Measurements from ENCODE around the gene UGT1A4. TPM values are rescaled to one million over a fixed set of nuclear protein-coding genes. Genes with fewer than 3 reads are reported as not detected.
"Not testable (repeated sequence)": the region's sequence is repeated elsewhere in the genome, so short reads cannot be mapped to it uniquely, and the experiment has no call there.

UGT1A4 gene
- total RNA-seq, 1 experiment from 2014 or later, result 6.1 TPM

DNA sequence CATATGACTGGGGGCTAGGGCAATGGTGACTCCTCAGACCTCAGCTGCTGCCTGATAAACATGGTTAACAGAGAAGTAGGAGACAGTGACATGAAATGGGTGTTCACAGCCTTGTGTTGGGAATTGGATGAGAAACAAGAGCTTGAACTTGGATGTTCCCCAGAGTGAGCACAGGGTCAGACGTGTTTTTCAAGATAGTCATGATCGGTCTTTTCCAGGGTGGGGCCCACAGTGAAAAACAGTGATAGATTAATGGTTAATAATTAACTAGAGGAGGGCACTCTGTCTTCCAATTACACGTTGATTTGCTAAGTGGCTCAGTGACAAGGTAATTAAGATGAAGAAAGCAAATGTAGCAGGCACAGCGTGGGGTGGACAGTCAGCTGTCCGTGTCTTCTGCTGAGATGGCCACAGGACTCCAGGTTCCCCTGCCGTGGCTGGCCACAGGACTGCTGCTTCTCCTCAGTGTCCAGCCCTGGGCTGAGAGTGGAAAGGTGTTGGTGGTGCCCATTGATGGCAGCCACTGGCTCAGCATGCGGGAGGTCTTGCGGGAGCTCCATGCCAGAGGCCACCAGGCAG is 10.3 kb downstream of the UGT1A4 start, which contains the start of gene UGT1A3:
UGT1A3 (plus strand) TSS at position 320 of the 579 bp plus-strand sequence; CDS start at position 405, 85 bp downstream.
- intact Hi-C loops (cut with micrococcal nuclease; ENCODE audit: unreplicated experiment), result loop anchor here (2.0 kb wide), 1 partner anchor 38 kb away; no protein-coding TSS in a partner anchor
- CTCF ChIA-PET, result no interaction called here

DNA sequence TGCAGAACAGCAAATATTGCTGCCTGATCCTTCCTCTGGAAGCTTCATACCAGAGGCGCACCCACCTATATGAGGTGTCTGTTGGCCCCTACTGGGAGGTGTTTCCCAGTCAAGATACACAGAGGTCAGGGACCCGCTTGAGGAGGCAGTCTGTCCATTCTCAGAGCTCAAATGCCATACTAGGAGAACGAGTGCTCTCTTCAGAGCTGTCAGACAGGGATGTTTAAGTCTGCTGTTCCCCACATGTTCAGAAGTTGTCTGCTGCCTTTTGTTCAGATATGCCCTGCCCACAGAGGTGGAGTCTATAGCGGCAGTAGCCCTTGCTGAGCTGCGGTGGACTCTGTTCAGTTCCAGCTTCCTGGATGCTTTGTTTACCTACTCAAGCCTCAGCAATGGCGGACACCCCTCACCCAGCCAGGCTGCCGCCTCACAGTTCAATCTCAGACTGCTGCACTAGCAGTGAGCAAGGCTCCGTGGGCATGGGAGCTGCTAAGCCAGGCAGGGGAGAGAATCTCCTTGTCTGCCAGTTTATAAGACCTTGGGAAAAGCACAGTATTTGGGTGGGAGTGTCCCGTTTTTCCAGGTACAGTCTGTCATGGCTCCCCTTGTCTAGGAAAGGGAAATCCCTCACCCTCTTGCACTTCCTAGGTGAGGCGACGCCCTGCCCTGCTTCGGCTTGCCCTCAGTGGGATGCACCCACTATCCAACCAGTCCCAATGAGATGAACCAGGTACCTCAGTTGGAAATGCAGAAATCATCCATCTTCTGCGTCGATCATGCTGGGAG is 18.5 kb downstream of the UGT1A4 start:
- intact Hi-C loops (cut with micrococcal nuclease; ENCODE audit: unreplicated experiment); DNase-seq; H3K27me3 Mint-ChIP-seq (ENCODE audit: unreplicated experiment); H3K27ac Mint-ChIP-seq (ENCODE audit: unreplicated experiment); H3K4me3 Mint-ChIP-seq (ENCODE audit: low read depth, unreplicated experiment); BruUV-seq (replicated peaks); CTCF ChIA-PET: not testable (repeated sequence)
- Mint-ChIP-seq H3K36me3 (ENCODE audit: insufficient read depth, unreplicated experiment) (peaks cover 16% of the 10 kb centered on the region), H3K4me1 (ENCODE audit: low read depth, unreplicated experiment) (peaks cover 44% of the 10 kb centered on the region), H3K9me3 (ENCODE audit: low read depth, unreplicated experiment) (peaks cover 13% of the 10 kb centered on the region)

More for the DNA sequence above, 10.3 kb downstream of the UGT1A4 start, which contains the start of gene UGT1A3:
- H3K4me3 Mint-ChIP-seq (ENCODE audit: low read depth, unreplicated experiment), result no peak within 1 kb of the TSS
- DNase-seq, result peak; percentile 8
- peaks cover 23% of the 10 kb centered on the region for H3K36me3 Mint-ChIP-seq (ENCODE audit: insufficient read depth, unreplicated experiment)
- no peaks in the 10 kb centered on the region for H3K27me3 Mint-ChIP-seq (ENCODE audit: unreplicated experiment)
- TF ChIP-seq, protein P1, sequence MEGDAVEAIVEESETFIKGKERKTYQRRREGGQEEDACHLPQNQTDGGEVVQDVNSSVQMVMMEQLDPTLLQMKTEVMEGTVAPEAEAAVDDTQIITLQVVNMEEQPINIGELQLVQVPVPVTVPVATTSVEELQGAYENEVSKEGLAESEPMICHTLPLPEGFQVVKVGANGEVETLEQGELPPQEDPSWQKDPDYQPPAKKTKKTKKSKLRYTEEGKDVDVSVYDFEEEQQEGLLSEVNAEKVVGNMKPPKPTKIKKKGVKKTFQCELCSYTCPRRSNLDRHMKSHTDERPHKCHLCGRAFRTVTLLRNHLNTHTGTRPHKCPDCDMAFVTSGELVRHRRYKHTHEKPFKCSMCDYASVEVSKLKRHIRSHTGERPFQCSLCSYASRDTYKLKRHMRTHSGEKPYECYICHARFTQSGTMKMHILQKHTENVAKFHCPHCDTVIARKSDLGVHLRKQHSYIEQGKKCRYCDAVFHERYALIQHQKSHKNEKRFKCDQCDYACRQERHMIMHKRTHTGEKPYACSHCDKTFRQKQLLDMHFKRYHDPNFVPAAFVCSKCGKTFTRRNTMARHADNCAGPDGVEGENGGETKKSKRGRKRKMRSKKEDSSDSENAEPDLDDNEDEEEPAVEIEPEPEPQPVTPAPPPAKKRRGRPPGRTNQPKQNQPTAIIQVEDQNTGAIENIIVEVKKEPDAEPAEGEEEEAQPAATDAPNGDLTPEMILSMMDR (IDR thresholded peaks at IDR 0.05; ENCODE audit: unreplicated experiment), result no peak
- BruUV-seq (replicated peaks), result no TSS peak
- peaks cover 3% of the 10 kb centered on the region for H3K9me3 Mint-ChIP-seq (ENCODE audit: low read depth, unreplicated experiment)
- peak within 1 kb of the TSS; percentile 66 for H3K27ac Mint-ChIP-seq (ENCODE audit: unreplicated experiment)
- peaks cover 37% of the 10 kb centered on the region for H3K4me1 Mint-ChIP-seq (ENCODE audit: low read depth, unreplicated experiment)

DNA sequence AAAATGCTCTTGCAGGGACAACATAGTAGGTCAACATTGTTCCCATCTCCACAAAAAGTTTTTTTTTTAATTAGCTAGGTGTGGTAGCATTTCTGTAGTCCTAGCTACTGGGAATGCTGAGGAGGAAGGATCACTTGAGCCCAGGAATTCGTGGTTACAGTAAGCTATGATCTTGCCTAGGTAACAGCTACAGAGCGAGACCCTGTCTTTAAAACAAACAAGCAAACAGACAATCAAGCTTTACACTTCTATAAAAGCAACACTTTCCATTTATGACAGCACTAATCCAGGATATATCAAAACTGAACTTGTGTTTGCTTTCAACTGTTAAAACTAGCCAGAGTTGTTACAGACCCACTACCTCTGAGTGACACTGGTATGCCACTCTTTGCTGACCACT is 22.3 kb downstream of the UGT1A4 start:
- intact Hi-C loops (cut with micrococcal nuclease; ENCODE audit: unreplicated experiment), result no loop called here
- no peak overlapping the region for H3K27ac Mint-ChIP-seq (ENCODE audit: unreplicated experiment)
- TF ChIP-seq, protein P1 (IDR thresholded peaks at IDR 0.05; ENCODE audit: unreplicated experiment), result no peak
- H3K4me3 Mint-ChIP-seq (ENCODE audit: low read depth, unreplicated experiment), result no peak overlapping the region
- H3K36me3 Mint-ChIP-seq (ENCODE audit: insufficient read depth, unreplicated experiment), result peaks cover 21% of the 10 kb centered on the region
- CTCF ChIA-PET, result no interaction called here
- no peaks in the 10 kb centered on the region for H3K27me3 Mint-ChIP-seq (ENCODE audit: unreplicated experiment)
- BruUV-seq (replicated peaks), result no TSS peak
- peaks cover 13% of the 10 kb centered on the region for H3K9me3 Mint-ChIP-seq (ENCODE audit: low read depth, unreplicated experiment)
- DNase-seq, result no peak
- peaks cover 23% of the 10 kb centered on the region for H3K4me1 Mint-ChIP-seq (ENCODE audit: low read depth, unreplicated experiment)

DNA sequence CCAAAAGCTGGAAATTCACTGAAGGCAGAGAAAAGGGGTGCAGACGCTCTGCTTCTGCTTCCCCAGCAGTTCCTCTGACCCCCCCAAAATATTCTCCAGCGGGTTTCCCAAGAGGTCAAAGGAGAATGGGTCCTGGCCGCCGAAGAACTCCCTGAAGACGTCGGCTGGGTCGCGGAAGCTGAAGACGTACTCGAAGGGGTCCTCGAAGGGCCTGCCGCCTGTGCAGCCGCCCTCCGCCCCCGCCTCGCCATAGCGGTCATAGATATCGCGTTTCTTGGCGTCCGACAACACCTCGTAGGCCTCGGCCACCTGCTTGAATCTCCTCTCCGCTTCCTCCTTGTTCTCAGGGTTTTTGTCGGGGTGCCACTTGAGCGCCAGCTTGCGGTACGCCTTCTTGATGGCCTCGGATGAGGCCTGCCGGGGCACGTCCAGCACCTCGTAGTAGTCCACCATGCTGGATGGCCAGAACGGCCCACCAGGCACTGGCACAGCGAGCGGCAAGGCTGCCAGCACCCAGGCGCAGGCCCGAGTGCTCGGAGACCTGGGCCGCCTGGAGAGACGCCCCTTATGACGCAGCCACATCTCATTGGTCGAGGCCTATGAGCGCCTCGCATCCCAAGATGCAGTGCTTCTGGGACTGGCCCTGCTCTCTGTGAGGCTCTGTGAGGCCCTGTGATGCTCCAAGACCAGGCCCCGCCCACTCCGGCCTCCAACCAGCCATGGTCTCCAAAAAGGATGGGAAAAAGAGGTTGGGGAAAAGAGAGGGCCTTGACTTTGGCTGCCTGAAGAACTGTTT is 25.1 kb downstream of the UGT1A4 start:
- peaks cover 24% of the 10 kb centered on the region for H3K4me1 Mint-ChIP-seq (ENCODE audit: low read depth, unreplicated experiment)
- H3K27ac Mint-ChIP-seq (ENCODE audit: unreplicated experiment), result no peak overlapping the region
- no peak overlapping the region for H3K4me3 Mint-ChIP-seq (ENCODE audit: low read depth, unreplicated experiment)
- H3K36me3 Mint-ChIP-seq (ENCODE audit: insufficient read depth, unreplicated experiment), result peaks cover 27% of the 10 kb centered on the region
- no peak for DNase-seq
- CTCF ChIA-PET, result no interaction called here
- intact Hi-C loops (cut with micrococcal nuclease; ENCODE audit: unreplicated experiment), result no loop called here
- no TSS peak for BruUV-seq (replicated peaks)
- TF ChIP-seq, protein P1 (IDR thresholded peaks at IDR 0.05; ENCODE audit: unreplicated experiment), result no peak
- H3K27me3 Mint-ChIP-seq (ENCODE audit: unreplicated experiment), result no peaks in the 10 kb centered on the region
- H3K9me3 Mint-ChIP-seq (ENCODE audit: low read depth, unreplicated experiment), result peaks cover 10% of the 10 kb centered on the region

Measured in Calu3 (cell line).